Left forelimb (tissue), 1 donor: ENCODE results near the gene PPP1R12A.
"Not testable (repeated sequence)": the region's sequence is repeated elsewhere in the genome, so short reads cannot be mapped to it uniquely, and the experiment has no call there.

Experiments
- DNase-seq: peaks from one replicate; pipeline ENCODE4 v3.0.0-alpha.2; 2018; ENCODE audit warnings: low spot score

PPP1R12A gene

DNA sequence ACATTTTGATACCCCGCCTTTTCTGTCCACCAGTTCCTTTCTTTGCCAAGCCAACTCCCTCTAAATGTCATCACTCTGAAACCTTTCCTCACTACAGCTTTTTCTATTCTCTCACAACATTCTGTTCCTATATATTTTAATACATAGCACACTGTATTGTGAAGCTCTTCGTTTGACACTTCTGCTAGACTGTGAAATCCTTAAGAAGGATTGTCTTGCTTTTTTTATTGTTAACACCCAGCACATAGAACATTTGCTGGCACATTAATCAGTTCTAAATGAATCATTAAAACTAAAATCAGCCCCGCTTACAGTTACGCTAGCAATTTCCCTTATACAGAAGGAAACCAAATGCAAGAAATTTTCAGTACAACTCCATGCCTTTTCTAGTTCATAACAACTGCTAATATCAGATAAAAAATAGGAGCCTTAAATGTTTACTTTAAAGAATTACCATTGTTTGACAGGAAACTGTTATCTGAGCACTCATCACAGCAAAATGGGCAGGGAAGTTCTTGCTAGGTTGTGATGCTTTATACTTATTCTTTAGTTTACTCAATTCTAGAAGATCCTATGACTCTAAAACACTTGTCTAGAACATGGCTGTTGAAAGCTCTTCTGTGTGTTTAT is 93.5 kb downstream of the PPP1R12A start:
- no peak for DNase-seq

- no peak for DNase-seq
Observed at GRCh38 chr12:79838359-79838758, 96.5 kb downstream of the PPP1R12A start.

GRCh38 chr12:79837575-79837974 is 97.3 kb downstream of the PPP1R12A start:
- no peak for DNase-seq

DNA sequence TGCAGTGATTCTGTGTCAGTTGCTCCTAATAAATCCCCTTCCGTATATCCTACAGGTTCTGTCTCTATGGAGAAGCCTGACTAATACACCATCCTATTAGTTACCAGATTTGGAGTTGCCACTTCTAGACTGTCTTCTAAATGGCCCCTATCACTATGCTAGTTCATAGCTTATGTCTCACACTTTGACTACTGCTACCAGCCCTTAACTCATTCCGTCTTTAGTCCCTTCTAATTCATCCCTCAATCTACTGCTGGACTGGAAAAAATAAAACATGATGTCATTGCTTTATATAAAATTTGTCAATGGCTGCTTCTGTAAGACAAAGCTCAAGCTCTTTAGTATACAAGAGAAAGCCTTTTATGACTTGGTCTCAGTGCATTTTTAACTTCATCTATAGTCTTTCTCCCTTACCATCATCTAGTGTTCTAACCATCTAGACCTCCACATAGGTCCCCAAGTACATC is 99.5 kb downstream of the PPP1R12A start:
- DNase-seq: no peak

- DNase-seq: no peak
Observed at GRCh38 chr12:79834712-79835376, 100.1 kb downstream of the PPP1R12A start.

DNA sequence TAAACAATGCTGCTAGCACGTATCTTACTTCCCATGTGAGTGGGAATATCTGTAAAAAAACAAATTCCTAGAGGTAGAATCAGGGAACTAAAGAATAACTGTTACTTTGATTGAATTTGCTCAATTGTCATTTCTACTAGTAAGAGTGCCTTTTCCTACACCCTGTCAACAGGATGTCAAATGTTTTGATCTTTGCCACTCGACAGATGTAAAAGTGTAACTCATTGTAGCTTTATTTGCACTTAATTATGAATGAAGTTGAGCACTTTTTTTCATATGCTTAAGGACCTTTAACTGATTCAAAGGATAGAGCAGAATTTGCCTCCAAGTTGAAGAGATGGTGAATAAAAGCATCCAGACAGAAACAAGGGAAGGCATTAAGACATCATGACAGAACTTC is 104.5 kb downstream of the PPP1R12A start:
- no peak for DNase-seq

DNA sequence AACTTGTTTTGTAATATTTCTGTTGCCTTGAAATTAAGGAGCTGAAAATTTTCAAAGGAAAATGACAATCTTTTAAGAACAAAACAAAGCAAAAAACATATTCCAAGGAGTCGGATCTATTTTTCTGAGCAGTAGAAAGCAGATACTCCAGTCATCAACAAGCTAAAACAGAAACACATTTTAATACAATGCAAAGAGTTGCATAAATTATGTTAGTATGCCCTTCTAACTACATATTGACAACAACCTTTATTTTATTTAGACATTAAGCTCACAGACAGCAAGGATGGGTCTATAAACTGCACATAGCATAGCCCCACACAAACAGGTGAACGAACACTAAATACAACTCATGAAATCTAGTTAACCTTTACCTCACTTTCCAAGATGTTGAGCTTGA is 106.0 kb downstream of the PPP1R12A start:
- no peak for DNase-seq

GRCh38 chr12:79827484-79827883 is 107.4 kb downstream of the PPP1R12A start:
- DNase-seq: no peak

GRCh38 chr12:79826267-79827128 is 108.4 kb downstream of the PPP1R12A start:
- no peak for DNase-seq

- no peak for DNase-seq
Observed at GRCh38 chr12:79822475-79822874, 112.4 kb downstream of the PPP1R12A start.

DNA sequence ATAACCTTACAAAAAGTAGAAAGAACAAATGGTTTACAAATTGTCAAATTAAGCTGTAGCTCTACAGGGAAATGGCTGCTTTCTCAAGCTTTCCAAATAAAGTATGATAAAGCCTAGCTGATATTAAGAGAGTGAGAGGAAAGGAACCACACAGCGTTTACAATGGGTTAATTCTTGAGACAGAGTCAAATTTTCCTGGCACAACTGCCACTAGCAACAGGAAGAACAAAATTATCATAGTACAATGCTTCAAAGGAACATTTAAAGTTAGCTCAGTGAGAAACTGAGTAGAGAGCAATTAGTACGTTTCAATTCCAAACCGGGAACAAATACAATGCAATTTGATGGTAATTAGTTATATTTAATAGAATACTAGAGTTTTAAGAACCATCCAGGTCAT is 116.0 kb downstream of the PPP1R12A start:
- no peak for DNase-seq

GRCh38 chr12:79784366-79785065 is 150.4 kb downstream of the PPP1R12A start:
- not testable (repeated sequence) for DNase-seq

- no peak for DNase-seq
Observed at GRCh38 chr12:79782172-79782900, 152.6 kb downstream of the PPP1R12A start.

DNA sequence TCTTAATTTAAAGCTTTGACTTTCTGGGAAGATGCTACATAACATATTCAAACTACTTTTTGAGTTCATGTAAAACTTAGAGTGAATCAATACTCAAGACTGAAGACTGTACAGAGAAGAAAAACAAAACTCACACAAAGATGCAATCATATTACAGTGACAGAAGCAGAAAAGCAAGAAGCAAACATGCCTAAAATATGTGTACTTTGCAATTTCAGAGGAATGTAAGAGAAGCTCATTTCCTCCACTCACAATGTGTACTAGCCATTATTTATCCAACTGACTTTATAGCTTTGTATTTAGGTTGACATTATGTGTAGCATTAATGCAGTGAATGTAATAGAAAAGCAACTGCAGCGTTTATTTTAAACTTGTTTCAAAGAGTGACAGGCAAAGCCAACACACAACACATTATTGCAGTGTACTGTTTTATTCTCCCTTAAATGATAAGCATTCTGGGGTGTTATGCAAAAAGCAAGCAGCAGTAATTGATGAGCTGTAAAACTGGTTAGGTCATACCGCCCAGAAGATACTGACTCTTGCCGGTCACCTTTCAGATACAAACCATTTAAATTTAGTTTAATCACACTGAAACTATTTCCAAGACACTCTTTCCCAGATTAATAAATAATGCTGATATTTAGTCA is 156.0 kb downstream of the PPP1R12A start:
- no peak for DNase-seq

DNA sequence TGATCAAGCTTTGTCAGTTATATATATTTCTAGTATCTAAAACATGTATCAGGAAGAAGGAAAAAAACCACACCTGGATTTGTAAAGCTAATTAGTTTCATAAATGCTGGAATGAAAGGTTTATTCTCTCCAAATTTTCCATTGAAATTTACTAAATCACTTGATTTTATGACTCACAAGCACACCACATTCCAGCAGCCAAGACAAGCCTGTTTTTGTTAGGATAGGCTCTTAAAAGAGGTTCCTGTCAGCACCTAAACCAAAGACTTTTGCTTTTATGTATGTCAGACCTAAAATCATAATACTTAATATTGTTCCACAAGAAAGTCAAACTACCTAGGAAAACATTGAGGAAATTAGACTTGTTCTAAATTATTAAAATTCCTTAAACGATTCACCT is 158.8 kb downstream of the PPP1R12A start:
- DNase-seq: no peak

DNA sequence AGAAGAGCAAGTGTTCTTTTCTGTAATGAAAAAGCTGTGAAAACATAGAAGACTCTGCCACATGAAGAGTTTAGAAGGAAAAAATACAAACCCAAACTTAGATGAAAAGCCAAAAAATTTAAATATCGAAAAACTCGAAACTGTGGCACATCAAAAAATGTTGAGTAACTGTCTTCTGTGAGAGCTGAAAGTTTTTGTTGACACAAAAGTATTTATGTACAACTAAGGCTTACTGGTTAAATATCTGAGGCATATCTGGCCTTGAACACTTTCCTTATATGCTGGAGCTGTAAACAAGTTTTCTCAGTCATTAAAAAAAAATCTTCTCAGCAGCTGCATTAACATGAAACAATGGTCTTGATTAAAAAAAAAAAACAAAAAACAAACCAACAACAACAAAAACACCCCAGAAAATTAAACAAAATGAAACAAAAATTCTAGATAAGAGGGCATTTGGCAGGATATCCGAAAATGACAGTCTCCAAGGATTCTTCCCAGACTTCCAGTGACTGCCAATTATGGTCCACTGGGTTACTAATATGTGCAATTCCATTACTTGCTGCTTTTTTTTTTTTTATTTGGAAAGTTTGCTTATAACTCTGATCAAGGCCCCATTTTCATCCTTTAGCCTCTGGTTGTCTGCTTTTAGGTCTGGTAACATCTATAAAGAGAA is 159.4 kb downstream of the PPP1R12A start:
- no peak for DNase-seq

DNA sequence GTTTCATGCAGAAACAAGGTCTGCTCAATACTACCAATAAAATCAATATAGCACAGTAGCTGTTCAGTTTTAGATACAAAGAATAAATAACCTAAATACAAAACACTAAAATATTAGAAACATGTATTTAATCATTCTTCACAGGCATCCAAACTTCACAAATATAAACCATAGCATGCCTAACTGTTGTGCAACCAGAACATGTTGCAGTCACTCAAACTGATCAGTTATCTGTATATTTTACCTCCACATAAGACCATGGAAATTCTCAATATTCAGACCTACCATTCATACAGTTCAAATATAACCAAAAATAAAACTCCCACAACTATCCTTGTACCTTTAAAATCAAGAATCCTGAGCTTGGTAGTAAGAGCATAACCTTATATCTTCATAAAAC is 161.0 kb downstream of the PPP1R12A start:
- no peak for DNase-seq

- no peak for DNase-seq
Observed at GRCh38 chr12:79769860-79770485, 164.9 kb downstream of the PPP1R12A start.

- DNase-seq: no peak
Observed at GRCh38 chr12:79769189-79769859, 165.6 kb downstream of the PPP1R12A start.
